NB4 (cell line): ENCODE data around the gene SETD3.

Experiments
- MYC ChIP-seq: IDR thresholded peaks from 2 replicates; pipeline ENCODE4 v1.6.1; 2011; ENCODE audit warnings: low read depth, low read length
- POLR2A ChIP-seq: IDR thresholded peaks from 2 replicates; pipeline ENCODE4 v1.6.1; 2011; ENCODE audit warnings: mild to moderate bottlenecking; ENCODE audit not compliant: insufficient read length; ENCODE audit errors: extremely low read depth
- TF ChIP-seq, protein P1 (sequence below): IDR thresholded peaks from one replicate; pipeline ENCODE4 v1.5.1; 2012; ENCODE audit warnings: low read depth, low read length
- TF ChIP-seq, protein P2 (sequence below): IDR thresholded peaks from 2 replicates; pipeline ENCODE4 v1.6.1; 2011; ENCODE audit warnings: low read depth, low read length

DNA sequence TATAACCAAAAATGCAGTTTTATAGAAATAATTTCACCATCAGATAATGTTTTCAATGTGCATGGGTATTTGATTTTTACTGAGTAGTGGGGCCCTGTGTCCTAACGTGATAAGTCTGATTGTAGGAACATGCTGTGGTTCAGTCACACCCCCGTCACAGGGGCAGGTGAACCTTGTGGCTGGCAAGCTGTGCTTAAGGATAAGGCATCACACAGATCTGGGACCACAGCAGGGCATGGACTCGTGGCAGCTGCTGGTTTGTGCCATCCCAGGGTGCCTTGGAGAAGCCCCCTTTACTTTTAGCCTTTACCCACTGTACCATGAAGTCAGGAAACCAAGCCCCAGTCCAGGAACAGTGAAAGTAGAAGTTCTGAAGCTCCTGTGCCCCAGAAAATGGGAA is 17.2 kb upstream of the SETD3 start:
- TF ChIP-seq POLR2A (no peak), MYC (no peak)
- TF ChIP-seq, protein P1, sequence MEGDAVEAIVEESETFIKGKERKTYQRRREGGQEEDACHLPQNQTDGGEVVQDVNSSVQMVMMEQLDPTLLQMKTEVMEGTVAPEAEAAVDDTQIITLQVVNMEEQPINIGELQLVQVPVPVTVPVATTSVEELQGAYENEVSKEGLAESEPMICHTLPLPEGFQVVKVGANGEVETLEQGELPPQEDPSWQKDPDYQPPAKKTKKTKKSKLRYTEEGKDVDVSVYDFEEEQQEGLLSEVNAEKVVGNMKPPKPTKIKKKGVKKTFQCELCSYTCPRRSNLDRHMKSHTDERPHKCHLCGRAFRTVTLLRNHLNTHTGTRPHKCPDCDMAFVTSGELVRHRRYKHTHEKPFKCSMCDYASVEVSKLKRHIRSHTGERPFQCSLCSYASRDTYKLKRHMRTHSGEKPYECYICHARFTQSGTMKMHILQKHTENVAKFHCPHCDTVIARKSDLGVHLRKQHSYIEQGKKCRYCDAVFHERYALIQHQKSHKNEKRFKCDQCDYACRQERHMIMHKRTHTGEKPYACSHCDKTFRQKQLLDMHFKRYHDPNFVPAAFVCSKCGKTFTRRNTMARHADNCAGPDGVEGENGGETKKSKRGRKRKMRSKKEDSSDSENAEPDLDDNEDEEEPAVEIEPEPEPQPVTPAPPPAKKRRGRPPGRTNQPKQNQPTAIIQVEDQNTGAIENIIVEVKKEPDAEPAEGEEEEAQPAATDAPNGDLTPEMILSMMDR, result no peak
- TF ChIP-seq, protein P2, sequence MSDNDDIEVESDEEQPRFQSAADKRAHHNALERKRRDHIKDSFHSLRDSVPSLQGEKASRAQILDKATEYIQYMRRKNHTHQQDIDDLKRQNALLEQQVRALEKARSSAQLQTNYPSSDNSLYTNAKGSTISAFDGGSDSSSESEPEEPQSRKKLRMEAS, result no peak
